Measurements from ENCODE around the gene OGFOD2. TPM values are rescaled to one million over a fixed set of nuclear protein-coding genes. Genes with fewer than 3 reads are reported as not detected.

The OGFOD2 gene
- total RNA-seq, 2 experiments from 2014 or later, result 26.8 to 31.8 TPM

DNA sequence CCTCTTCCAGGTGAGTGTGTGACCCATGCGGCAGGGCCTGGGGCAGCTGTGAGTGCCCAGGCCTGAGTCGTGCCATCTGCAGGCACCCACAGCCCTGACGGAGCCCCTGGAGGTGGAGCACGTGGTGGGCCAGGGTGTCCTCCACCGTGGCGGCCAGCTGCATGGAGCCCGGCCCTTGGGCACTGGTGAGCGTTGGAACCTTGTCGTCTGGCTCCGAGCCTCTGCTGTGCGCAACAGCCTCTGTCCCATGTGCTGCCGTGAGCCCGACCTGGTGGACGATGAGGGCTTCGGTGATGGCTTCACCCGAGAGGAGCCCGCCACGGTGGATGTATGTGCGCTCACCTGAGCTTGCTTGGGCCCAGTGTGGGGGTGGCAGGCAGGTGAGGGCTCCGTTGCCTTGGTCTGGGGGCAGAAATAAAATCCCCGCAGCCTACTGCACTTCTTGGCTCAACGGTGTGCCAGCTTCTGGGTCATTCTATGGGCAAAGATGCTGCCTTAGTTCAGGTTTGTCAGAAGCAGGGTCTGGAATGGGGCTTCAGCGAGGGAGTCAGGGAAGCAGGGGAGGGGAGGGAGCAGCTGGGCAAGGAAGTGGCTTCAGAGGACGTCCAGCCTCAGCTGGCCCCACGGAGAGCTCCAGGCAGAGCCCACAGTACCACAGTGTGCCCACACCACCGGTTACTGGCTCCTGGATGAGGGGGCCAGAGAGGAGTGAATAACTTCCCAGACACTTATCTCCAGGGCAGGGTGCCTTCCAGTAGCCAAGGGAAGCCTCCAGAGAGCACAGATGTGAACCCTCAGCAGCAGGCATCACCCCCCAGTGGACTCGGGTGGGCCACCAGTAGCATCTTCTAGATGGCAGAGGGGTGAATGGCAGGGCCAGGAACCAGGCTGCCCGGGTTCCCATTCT lies 4.2 kb downstream of the OGFOD2 start:
- H3K4me1 Mint-ChIP-seq, result peaks cover 47% of the 10 kb centered on the region
- no peaks in the 10 kb centered on the region for H3K9me3 Mint-ChIP-seq
- peak overlapping the region; percentile 93 for H3K4me3 Mint-ChIP-seq
- peaks cover 17% of the 10 kb centered on the region for H3K36me3 Mint-ChIP-seq
- peak overlapping the region; percentile 90 for H3K27ac Mint-ChIP-seq
- no peaks in the 10 kb centered on the region for H3K27me3 Mint-ChIP-seq
- DNase-seq, result no peak

- Mint-ChIP-seq H3K36me3 (peaks cover 17% of the 10 kb centered on the region), H3K9me3 (no peaks in the 10 kb centered on the region), H3K4me3 (peak overlapping the region; percentile 93), H3K27me3 (no peaks in the 10 kb centered on the region), H3K4me1 (peaks cover 52% of the 10 kb centered on the region), H3K27ac (peak overlapping the region; percentile 90)
- DNase-seq, result no peak
Measured at GRCh38 chr12:122979908-122980182, 4.8 kb downstream of the OGFOD2 start.

DNA sequence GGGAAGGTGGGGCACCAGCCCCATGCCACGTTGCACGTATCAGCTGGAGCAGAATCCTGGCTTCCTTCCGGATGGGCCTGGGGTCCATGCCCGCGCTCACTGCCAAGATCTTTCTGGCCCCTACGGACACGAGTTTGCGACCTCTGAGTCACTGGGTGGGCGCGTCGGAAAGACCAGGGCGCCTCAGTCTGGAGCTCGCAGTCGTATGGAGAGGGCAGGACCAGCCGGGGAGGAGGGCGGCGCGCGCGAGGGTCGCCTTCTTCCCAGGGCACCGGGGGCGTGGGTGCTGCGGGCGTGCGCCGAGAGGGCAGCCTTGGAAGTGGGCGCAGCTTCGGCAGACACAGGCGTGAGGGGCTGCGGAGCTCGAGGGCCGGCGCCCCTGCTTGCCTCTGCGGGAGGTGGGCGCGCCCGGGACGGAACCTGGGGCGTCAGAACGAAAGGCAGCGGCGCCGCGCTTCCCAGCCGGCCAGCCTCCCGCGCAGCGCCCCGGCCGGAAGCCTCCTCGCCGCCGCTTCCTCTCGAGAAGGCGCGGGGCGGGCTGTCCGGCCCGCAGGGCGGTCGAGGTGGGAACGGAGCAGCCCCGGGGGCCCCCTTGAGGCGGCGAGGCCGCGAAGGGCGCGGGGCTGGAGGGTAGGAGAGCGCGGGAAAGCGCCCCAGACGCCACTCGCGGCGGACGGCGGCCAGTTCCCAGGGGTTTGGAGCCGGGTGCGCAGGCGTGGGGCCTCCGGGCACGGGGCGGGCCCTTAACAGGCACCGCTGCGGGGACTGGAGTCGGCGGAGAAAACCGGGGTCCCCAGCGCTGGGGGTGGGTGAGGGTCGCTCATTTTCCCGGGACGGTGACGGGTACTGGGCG lies 5.4 kb downstream of the OGFOD2 start, which contains the start of gene ARL6IP4:
Gene ARL6IP4 (plus strand): TSS at position 499 of the 853 bp plus-strand sequence. CDS start 459 bp downstream, outside the sequence.
- H3K27me3 Mint-ChIP-seq, result no peaks in the 10 kb centered on the region
- peak within 1 kb of the TSS; percentile 93 for H3K4me3 Mint-ChIP-seq
- peaks cover 17% of the 10 kb centered on the region for H3K36me3 Mint-ChIP-seq
- H3K4me1 Mint-ChIP-seq, result peaks cover 52% of the 10 kb centered on the region
- peak within 1 kb of the TSS; percentile 90 for H3K27ac Mint-ChIP-seq
- H3K9me3 Mint-ChIP-seq, result no peaks in the 10 kb centered on the region
- peak; percentile 81 for DNase-seq

GRCh38 chr12:122981036-122981471 lies 6.0 kb downstream of the OGFOD2 start:
- H3K4me3 Mint-ChIP-seq, result peak overlapping the region; percentile 93
- no peaks in the 10 kb centered on the region for H3K27me3 Mint-ChIP-seq
- H3K36me3 Mint-ChIP-seq, result peaks cover 17% of the 10 kb centered on the region
- H3K27ac Mint-ChIP-seq, result peak overlapping the region; percentile 90
- no peak for DNase-seq
- H3K9me3 Mint-ChIP-seq, result no peaks in the 10 kb centered on the region
- H3K4me1 Mint-ChIP-seq, result peaks cover 48% of the 10 kb centered on the region

GRCh38 chr12:122981587-122982476 lies 6.8 kb downstream of the OGFOD2 start:
- no peak for DNase-seq
- peaks cover 41% of the 10 kb centered on the region for H3K4me1 Mint-ChIP-seq
- H3K4me3 Mint-ChIP-seq, result peak overlapping the region; percentile 93
- no peaks in the 10 kb centered on the region for H3K9me3 Mint-ChIP-seq
- peak overlapping the region; percentile 90 for H3K27ac Mint-ChIP-seq
- no peaks in the 10 kb centered on the region for H3K27me3 Mint-ChIP-seq
- H3K36me3 Mint-ChIP-seq, result peaks cover 16% of the 10 kb centered on the region

DNA sequence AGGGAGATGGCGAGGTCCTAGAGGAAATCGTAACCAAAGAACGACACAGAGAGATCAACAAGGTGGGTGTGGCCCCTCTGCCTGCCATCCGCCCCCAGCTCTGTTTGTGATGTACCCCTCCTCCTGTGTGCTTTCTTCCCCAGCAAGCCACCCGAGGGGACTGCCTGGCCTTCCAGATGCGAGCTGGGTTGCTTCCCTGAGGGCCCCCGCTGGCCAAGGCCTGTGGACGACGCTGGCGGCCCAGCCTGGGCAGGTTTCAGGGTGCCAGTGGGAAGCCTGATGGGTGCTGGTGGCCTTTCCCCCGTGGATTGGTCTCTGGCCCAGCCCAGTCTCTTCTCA lies 7.4 kb downstream of the OGFOD2 start:
- Mint-ChIP-seq H3K27me3 (no peaks in the 10 kb centered on the region), H3K9me3 (no peaks in the 10 kb centered on the region), H3K27ac (peak overlapping the region; percentile 90), H3K4me3 (peak overlapping the region; percentile 93), H3K4me1 (peaks cover 39% of the 10 kb centered on the region), H3K36me3 (peaks cover 16% of the 10 kb centered on the region)
- no peak for DNase-seq

DNA sequence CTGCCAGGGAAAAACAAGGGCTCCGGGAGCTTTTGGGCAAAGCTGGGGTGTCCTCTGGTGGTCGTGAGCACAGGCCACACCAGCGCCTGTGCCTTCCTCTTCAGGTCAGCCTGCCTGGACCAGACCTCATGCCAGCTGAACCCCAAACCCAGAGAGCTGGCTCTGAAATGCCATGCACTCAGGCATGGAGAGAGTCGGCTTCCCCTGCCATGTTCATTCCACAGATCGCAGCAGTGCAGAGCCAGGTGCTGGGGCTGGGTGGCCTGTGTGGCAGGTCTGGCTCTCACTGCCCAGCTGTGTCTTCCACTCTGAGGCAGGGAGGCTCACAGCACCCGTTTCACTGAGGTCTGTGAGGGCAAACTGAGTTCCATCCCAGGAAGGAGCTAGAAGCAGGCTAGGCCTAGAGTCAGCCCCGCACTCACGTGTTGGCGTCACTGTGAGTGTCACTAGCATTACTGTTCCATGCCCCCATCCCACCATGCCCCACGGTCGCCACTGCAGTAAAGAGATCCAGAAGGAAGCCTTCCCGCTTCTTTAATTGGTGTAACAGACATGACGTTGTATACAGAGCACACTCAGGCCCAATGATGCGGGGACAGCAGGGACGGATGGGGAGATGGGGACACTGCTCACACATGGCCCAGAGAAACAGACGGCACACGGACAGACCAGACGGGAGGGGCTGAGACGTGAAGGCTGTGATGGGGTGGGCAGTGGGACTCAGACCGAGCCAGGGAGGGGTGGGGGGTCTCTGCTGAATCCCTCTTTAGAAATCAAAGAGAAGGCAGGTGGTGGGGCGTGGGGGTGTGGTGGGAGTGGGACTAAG lies 8.1 kb downstream of the OGFOD2 start:
- Mint-ChIP-seq H3K36me3 (peaks cover 16% of the 10 kb centered on the region), H3K27me3 (no peaks in the 10 kb centered on the region), H3K4me3 (peak overlapping the region; percentile 93), H3K27ac (peak overlapping the region; percentile 90), H3K9me3 (no peaks in the 10 kb centered on the region), H3K4me1 (peaks cover 39% of the 10 kb centered on the region)
- DNase-seq, result no peak

DNA sequence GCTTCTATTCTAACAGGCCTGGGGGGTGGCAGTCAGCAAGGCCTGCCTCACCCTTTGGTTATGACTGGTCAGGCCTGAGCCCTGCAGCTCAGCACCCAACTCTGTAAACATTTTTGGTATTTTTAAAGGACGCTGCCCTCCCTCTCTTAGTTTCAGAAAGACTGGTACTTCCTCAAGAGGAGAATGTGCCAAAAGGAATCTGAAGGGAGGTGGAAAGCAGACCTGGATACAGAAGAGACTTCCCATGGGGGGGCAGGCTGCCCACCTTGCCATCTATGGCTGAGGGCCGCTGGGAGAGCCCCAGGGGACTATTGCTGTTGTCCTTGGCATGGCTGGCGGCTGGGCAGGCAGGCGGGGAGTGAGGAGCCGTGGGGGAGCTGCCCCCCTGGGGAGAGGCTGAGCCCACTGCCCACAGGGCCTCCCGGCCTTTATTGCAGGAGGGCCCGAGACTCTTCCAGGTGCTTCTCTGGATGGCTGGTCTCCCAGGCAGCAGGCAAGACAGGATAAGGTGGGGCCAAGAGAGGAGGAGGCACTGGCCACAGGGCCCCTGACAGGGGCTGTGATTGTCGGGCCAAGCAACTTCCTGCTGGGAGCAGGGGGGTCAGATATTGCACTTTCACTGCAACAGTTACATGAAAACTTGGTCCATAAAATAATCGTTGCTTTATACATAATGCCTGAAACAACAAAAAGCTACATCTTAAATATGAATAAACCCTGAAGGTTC lies 8.9 kb downstream of the OGFOD2 start:
- Mint-ChIP-seq H3K4me3 (no peak overlapping the region), H3K27me3 (no peaks in the 10 kb centered on the region), H3K9me3 (no peaks in the 10 kb centered on the region), H3K36me3 (peaks cover 16% of the 10 kb centered on the region), H3K4me1 (peaks cover 39% of the 10 kb centered on the region), H3K27ac (peak overlapping the region; percentile 90)
- no peak for DNase-seq

DNA sequence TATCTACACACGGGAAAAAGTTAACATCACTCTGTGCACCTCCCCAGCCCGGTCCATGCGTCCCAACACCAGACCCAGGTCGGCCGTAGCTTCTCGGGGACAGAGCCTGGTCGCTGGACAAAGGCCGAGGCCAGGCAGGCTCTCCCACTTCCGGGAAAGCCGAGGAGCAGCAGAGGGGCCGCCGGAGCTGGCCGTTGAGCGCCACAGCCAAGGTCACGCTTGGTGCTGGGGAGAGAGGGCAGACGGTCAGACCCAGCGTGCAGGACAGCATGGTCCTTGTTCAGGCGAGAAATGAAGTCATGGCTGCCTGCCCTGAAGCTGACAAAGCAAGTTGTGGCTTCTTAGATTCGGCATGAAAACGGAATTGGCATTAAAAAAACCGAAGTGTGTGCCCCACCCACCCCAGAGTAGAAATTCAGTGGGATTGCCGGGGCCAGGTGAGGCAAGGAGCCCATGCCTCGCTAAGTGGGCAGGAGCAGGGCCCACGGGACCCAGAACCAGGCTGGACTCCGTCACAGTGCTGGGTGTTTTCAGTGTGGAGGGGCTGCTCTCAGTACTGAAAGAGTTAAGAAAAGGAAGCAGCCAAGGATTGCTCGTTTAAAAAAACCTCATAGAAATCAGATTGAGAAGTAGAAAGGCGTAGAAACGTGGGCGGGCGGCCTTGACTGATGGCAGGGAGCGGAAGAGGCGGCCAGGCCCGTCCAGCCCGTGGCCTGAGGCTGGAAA lies 9.7 kb downstream of the OGFOD2 start:
- DNase-seq, result no peak
- peaks cover 34% of the 10 kb centered on the region for H3K4me1 Mint-ChIP-seq
- H3K36me3 Mint-ChIP-seq, result peaks cover 16% of the 10 kb centered on the region
- H3K4me3 Mint-ChIP-seq, result no peak overlapping the region
- no peaks in the 10 kb centered on the region for H3K9me3 Mint-ChIP-seq
- peak overlapping the region; percentile 47 for H3K27ac Mint-ChIP-seq
- H3K27me3 Mint-ChIP-seq, result no peaks in the 10 kb centered on the region

DNA sequence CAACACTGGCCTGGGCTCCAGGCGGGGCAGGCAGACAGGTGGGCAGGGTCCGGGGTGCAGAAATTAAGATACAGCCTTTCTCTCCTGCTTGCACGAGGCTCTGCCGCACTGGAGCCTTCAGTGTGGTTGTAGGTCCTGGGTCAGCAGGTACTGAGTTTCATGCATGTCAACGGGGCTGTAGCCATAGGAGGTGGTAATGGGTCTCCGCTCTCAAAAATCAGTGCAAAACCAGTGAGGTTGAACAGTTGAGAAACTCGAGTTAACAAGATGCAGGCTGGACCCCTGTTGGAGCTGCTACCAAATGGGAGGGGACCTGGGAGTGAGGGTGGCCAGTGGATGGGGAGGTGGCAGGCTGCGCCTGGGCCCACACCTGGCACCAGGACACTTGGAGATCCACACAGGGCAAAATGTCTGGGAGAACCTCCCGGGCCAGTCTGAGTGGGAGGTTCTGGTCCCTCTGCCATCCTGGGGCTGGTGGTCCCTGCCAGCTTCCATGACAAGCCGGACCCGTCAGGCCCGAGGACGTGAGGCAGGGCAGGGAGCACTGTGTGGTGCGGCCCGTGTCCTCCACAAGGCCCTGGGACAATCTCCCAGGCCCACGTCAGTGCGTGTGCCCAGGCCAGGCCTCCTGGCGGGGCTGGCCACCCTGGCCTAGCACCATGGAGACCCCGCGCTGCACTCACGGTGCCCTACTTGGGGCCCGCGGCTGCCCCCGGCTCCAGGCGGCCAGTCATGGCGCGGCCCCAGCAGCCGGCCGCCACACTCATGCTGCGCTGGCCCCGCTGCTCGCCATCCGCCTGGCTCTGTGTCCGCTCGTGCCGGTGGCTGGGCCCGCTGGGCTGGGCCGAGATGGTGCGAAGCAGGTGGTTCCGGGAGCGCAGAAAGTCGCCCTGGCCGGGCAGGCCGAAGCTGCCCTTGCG lies 10.6 kb downstream of the OGFOD2 start:
- H3K27ac Mint-ChIP-seq, result no peak overlapping the region
- no peak overlapping the region for H3K4me3 Mint-ChIP-seq
- no peaks in the 10 kb centered on the region for H3K9me3 Mint-ChIP-seq
- peaks cover 32% of the 10 kb centered on the region for H3K4me1 Mint-ChIP-seq
- H3K36me3 Mint-ChIP-seq, result peaks cover 16% of the 10 kb centered on the region
- no peaks in the 10 kb centered on the region for H3K27me3 Mint-ChIP-seq
- DNase-seq, result no peak

DNA sequence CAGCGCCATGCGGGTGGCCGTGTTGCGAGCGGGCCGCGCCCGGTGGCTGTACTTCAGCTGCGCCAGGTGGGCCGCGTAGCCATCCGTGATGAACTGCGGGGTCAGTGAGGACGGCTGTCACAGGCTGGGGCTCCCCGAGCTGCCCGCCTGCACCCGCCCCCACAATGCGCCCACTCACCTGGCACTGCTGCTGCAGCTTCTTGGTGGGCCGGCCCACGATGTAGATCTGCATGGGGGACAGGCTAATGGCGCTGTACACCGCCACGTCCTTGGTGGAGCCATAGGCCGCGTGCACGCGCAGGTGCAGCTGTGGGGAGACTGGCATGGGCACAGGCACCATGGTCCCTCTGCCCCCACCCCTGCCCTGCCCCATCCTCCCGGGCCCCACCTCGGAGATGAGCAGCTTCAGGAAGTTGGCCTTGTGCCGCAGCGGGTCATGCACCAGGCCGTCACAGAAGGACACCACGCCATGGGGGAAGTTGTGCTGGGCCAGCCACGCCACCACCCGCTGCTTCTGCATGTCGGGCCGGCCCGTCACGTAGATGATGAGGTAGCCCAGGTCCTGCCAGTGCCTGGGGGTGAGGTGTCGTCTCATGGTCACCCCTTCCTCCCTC lies 11.3 kb downstream of the OGFOD2 start:
- Mint-ChIP-seq H3K27ac (no peak overlapping the region), H3K27me3 (no peaks in the 10 kb centered on the region), H3K4me3 (no peak overlapping the region)

More for the DNA sequence above, 11.3 kb downstream of the OGFOD2 start:
- Mint-ChIP-seq H3K9me3 (no peaks in the 10 kb centered on the region), H3K4me1 (peaks cover 32% of the 10 kb centered on the region), H3K36me3 (peaks cover 13% of the 10 kb centered on the region)
- DNase-seq, result no peak
